GM12878 (cell line): Measurements from ENCODE around the gene NFILZ.

Experiments used
- CTCF ChIP-seq, 3 experiments: IDR thresholded peaks in 2 of 3; conservative IDR thresholded peaks in 1 of 3; 2 replicates each; pipeline ENCODE4 v1.5.1; 2011; ENCODE audit warnings: low read depth in 3 of 3, low read length in 3 of 3, mild to moderate bottlenecking in 3 of 3, control low read depth in 2 of 3, moderate library complexity in 2 of 3, inconsistent platforms in 1 of 3, mixed read lengths in 1 of 3; ENCODE audit not compliant: control insufficient read depth in 2 of 3, insufficient read depth in 1 of 3; ENCODE audit errors: extremely low read depth in 1 of 3
- LARP7 ChIP-seq: fragments of 450-650 bp; IDR thresholded peaks from 2 replicates; pipeline ENCODE4 v1.6.1; 2017; ENCODE audit warnings: mild to moderate bottlenecking
- MAX ChIP-seq: IDR thresholded peaks from 2 replicates; pipeline ENCODE4 v1.6.1; 2012; ENCODE audit warnings: low read depth, low read length, improper control_type of control experiment
- POLR2AphosphoS5 ChIP-seq: IDR thresholded peaks from 2 replicates; pipeline ENCODE4 v1.6.1; 2011; ENCODE audit warnings: mild to moderate bottlenecking, low read length, inconsistent platforms
- SPI1 ChIP-seq: IDR thresholded peaks from 2 replicates; pipeline ENCODE4 v1.6.1; 2011; ENCODE audit warnings: low read depth, mild to moderate bottlenecking, low read length, moderate library complexity, borderline replicate concordance; ENCODE audit not compliant: insufficient read depth

- TF ChIP-seq MAX (no peak), LARP7 (no peak), SPI1 (no peak), CTCF (IDR thresholded peaks at IDR 0.05 in 2 of 3, conservative IDR thresholded peaks at IDR 0.05 in 1 of 3; ENCODE audit: control insufficient read depth in 2 of 3, extremely low read depth in 1 of 3, insufficient read depth in 1 of 3, low read depth in 3 of 3, low read length in 3 of 3) (no peak), POLR2AphosphoS5 (no peak)
Observed at GRCh38 chr19:8643860-8644653, 13.6 kb downstream of the NFILZ start.
